ENCODE data around the gene H2BK1.

Gene H2BK1

DNA sequence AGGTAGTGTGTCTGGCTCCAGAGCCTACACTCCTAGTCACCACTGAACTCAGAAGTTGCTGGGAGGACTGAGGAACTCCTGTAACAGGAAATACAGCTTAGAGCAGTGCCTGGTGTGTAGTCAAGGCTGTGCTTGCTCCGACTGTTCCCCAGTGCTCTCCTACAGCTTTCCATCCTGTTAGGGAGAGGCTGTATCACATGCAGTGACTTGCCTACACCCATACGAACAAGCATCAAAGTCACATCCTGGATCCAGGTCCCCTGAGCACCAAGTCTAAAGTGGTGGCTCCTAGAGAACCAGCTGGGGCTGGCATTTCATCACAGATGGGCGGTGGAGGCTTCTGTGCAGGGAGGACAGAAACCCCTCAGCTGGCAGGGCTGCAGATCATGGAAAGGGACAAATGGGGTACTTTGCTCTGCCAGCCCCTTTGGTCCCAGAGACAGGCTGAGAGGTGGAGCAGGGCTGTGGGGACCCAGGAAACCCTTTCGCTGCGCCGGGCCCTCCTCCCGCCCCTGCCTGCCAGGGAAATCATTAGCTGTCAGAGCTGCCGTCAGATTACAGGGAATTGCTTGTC lies 30.9 kb downstream of the H2BK1 start:
- DNase-seq (ENCODE audit: low read depth in 3 of 3) = no peak

DNA sequence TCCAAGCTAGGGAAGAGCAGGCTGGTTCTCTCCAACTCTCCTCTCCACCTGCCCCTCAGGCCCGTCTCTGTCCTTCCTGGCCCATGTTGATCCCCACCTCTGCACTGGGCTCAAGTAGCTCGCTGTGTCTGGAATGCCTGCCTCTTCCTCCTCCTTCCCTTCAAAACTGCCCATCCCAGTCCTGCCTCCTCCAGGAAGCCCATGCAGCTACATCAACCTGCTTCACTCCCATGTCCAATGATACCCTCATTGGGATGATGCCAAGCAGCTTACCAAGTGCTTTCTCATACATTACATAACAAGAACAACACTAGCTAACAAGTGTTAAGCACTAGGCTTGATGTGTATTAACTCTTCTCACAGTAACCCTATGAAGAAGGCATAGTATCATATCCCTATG lies 31.5 kb downstream of the H2BK1 start:
- no peak for DNase-seq (ENCODE audit: low read depth in 3 of 3)

DNA sequence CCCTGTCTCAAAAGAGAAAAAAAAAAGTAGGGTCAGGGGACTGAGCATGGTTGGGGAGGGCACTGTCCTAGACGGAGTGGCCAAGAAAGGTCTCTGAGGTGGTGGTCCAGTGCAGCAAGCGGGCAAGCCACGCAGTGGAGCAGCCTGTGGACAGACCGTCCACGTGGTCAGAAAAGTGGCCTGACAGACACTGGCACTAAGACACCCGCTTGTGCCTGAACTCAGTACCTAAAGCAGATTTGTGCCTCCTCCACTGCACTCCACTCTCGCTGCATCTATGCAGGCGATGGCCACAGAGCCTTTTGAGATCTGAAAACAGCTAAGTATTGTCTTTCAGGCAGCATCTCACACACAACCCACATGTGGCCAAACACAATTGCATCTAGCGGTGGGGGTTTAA lies 32.1 kb downstream of the H2BK1 start:
- DNase-seq (ENCODE audit: low read depth in 3 of 3) = no peak

- DNase-seq (ENCODE audit: low read depth in 3 of 3) = no peak
Observed at GRCh38 chr7:151177310-151177709, 33.0 kb downstream of the H2BK1 start.

- DNase-seq (ENCODE audit: low read depth in 3 of 3) = no peak
Observed at GRCh38 chr7:151176401-151176800, 33.9 kb downstream of the H2BK1 start.

DNA sequence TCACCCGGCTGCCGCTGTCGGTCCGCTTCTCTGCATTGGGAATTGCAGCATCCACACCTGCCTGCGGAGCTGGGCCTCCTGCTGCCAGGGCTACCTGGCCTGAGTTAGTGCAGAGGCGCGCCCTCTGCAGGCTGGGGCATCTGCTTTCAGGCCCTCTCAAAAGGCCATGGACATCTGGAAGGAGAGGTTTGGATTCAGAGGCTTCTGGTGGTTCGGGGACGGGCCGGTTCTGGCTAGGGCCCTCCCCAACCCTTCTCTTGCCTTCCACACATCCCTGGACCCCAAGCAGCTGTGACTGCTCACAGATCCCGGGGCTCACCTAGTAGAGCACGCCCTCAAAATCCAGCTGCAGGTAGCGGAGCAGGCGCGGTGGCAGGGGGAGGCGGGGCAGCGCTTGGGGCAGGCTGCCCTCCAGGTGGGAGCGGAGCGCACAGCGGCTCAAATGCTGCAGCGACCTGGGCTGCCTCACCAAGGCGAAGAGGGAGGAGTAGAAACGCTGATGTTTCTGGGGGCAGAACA lies 34.4 kb downstream of the H2BK1 start:
- no peak for DNase-seq (ENCODE audit: low read depth in 3 of 3)

GRCh38 chr7:151175047-151175792 lies 35.1 kb downstream of the H2BK1 start:
- DNase-seq (ENCODE audit: low read depth in 3 of 3) = no peak

GRCh38 chr7:151174246-151175046 lies 35.8 kb downstream of the H2BK1 start:
- DNase-seq (ENCODE audit: low read depth in 3 of 3) = peak in 1 of 3 donors; percentile 14

DNA sequence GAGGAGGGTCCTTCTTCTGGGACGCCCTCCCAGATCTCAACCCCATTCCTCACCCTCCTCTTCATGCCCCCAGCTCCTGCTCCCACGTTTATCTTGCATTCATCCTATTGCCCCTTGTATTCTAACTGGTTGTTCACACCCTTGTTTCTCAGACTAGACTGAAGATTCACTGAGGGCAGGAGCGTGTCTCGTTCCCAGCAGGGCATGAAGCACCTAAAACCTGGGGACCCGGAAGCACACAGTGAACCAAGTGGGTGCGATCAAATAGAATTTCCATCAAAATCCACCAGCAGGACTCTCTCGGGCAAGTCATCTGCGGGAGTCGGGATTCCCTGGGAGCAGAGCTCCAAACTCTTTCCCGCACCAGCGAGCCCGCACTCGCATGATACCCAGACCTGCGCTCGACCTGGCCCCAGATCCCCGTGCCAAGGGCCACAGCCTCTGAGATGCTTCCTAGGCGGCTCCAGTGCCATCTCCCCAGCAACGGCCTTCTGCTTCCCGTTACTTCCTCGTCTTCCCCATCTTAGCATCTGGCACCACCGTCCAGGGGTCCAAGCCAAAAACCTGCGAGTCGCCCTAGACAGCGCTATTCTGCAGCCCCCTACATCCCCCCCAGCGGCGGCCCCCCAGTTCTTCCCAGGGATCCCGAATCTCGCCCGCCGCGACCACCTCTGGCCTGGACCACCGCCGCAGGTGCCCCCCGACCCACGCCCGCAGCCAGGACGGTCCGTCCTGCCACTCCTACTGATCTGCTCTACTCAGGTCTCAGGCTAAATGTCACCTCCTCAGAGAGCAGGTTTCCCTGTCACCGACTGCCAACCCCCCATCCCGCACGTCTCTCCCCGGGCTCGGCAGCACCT lies 36.7 kb downstream of the H2BK1 start:
- no peak for DNase-seq (ENCODE audit: low read depth in 3 of 3)

- peak; percentile 65 to 80 (median 67) for DNase-seq (ENCODE audit: low read depth in 3 of 3)
Observed at GRCh38 chr7:151172273-151173141, 37.8 kb downstream of the H2BK1 start.

GRCh38 chr7:151168787-151169162 lies 41.5 kb downstream of the H2BK1 start:
- DNase-seq (ENCODE audit: low read depth in 3 of 3) = no peak

DNA sequence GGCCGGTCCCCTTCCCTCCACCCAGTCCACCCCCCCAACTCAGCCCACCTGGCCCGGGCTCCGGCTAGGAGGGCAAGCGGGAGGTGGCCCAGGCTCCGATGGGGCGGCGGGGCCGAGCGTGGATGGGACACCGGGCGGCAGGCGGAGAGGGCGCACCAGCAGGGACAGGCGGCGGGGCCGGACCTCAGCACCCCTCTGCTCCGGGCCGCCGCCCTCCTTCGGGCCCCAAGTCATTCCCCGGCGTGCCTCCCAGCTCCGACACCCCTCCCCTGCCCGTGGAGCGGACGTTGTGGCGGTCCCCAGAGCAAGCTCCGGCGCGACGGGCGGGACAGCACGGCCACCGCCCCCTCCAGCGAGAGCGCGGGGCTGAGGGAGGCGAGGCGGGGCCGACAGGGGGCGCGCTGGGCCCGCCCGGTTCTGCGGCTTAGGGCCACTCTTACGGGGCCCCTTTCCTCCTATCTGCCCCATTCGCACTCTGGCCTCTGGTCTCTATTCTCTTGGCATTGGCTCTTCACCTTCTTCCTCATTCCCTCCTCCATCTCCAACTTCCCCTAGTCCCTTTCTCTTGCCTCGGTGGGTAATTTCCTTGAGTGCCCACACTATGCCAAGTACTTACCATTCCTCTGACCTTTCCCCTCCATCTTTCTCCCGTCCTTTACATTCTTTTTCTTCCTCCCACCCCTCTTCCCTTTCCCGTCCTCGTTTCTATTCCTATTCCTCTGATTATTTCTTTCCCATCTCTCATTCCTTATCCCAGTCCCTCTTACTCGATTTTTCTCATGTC lies 42.1 kb downstream of the H2BK1 start:
- DNase-seq (ENCODE audit: low read depth in 3 of 3) = peak; percentile 25 to 57 (median 32)

GRCh38 chr7:151167197-151167961 lies 42.9 kb downstream of the H2BK1 start, which contains the start of gene GBX1:
Gene GBX1 (minus strand): TSS chr7:151167694. CDS start chr7:151167548, 146 bp downstream.
- no peak for DNase-seq (ENCODE audit: low read depth in 3 of 3)

GRCh38 chr7:151166629-151167196 lies 43.6 kb downstream of the H2BK1 start:
- DNase-seq (ENCODE audit: low read depth in 3 of 3) = no peak

DNA sequence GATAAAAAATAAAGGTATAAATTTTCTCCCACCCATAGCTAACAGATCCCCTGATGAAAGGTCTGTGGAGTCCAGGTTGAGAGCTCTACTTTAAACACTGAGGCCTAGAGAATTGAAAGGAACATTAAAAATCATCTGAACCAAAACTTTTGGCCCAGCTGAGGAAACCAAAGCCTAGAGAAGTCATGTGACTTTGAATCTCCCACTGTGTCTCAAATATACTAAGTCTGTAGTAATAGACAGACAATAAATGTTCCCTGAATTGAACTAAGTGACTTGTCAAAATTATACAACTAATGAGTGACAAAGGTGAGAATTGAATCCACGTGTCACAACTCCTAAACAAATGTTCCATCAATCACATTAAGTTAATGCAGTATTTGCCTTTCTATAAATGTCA lies 48.5 kb downstream of the H2BK1 start:
- DNase-seq (ENCODE audit: low read depth in 3 of 3) = no peak

Data from stimulated activated CD4-positive, alpha-beta T cell treated with anti-CD3 and anti-CD28 coated beads, TNF-alpha, amount 100 ng/mL, for 48 hours (primary cell).